Karpas-422 (cell line): Measurements from ENCODE around the gene F2RL3. TPM values are rescaled to one million over a fixed set of nuclear protein-coding genes. Genes with fewer than 3 reads are reported as not detected.

Experiments
- DNase-seq: peaks from one replicate; pipeline ENCODE4 v3.0.0-alpha.2; 2015
- H2AFZ ChIP-seq: fragments of 200-600 bp; sonication (generic); 2 replicates; pipeline ENCODE4 v1.6.1; 2014; ENCODE audit warnings: antibody characterized with exemption, low read length, mixed read lengths
- H3K27ac ChIP-seq: fragments of 200-600 bp; sonication (generic); 2 replicates; pipeline ENCODE4 v1.5.1; 2014; ENCODE audit warnings: mild to moderate bottlenecking, low read length, moderate library complexity
- H3K27me3 ChIP-seq: fragments of 200-600 bp; sonication (generic); 2 replicates; pipeline ENCODE4 v1.6.1; 2014; ENCODE audit warnings: low read length, mixed read lengths
- H3K36me3 ChIP-seq: fragments of 200-600 bp; sonication (generic); 2 replicates; pipeline ENCODE4 v1.6.1; 2014; ENCODE audit warnings: low read length, mixed read lengths; ENCODE audit not compliant: insufficient read depth
- H3K4me1 ChIP-seq: fragments of 200-600 bp; sonication (generic); 2 replicates; pipeline ENCODE4 v1.6.1; 2014; ENCODE audit warnings: mild to moderate bottlenecking, low read length, mixed read lengths
- H3K4me2 ChIP-seq: fragments of 200-600 bp; sonication (generic); 2 replicates; pipeline ENCODE4 v1.6.1; 2014; ENCODE audit warnings: low read length, low read depth, mild to moderate bottlenecking; ENCODE audit not compliant: poor library complexity, severe bottlenecking
- H3K4me3 ChIP-seq: fragments of 200-600 bp; sonication (generic); 2 replicates; pipeline ENCODE4 v1.5.1; 2014; ENCODE audit warnings: mild to moderate bottlenecking, antibody characterized with exemption, low read length, mixed read lengths
- H3K79me2 ChIP-seq: fragments of 200-600 bp; sonication (generic); 2 replicates; pipeline ENCODE4 v1.6.1; 2014; ENCODE audit warnings: mild to moderate bottlenecking, low read length, mixed read lengths
- H3K9ac ChIP-seq: fragments of 200-600 bp; sonication (generic); 2 replicates; pipeline ENCODE4 v1.6.0; 2014; ENCODE audit warnings: low read length
- H3K9me2 ChIP-seq: fragments of 200-600 bp; sonication (generic), shearing (Covaris generic); replicated peaks from 2 replicates; pipeline ENCODE4 v1.6.0; 2014; ENCODE audit warnings: mild to moderate bottlenecking, low read length, moderate library complexity; ENCODE audit not compliant: insufficient read depth
- H3K9me3 ChIP-seq: fragments of 300-700, 200-600 bp; sonication (generic); 2 replicates; pipeline ENCODE4 v1.6.1; 2014; ENCODE audit warnings: low read length, mixed read lengths
- H4K20me1 ChIP-seq: fragments of 200-600 bp; sonication (generic); 2 replicates; pipeline ENCODE4 v1.6.1; 2014; ENCODE audit warnings: mild to moderate bottlenecking, antibody characterized with exemption, low read length, low read depth; ENCODE audit not compliant: insufficient read depth
- total RNA-seq: library from RNA; depleted of rRNA; stranded (reverse); fragments of >200 nt; shearing (Covaris generic); gene quantifications from 2 replicates; pipeline ENCODE4 v1.2.3, GENCODE V29; 2014; ENCODE audit warnings: low replicate concordance

Gene F2RL3
- total RNA-seq, 1 experiment from 2014 or later: not detected

DNA sequence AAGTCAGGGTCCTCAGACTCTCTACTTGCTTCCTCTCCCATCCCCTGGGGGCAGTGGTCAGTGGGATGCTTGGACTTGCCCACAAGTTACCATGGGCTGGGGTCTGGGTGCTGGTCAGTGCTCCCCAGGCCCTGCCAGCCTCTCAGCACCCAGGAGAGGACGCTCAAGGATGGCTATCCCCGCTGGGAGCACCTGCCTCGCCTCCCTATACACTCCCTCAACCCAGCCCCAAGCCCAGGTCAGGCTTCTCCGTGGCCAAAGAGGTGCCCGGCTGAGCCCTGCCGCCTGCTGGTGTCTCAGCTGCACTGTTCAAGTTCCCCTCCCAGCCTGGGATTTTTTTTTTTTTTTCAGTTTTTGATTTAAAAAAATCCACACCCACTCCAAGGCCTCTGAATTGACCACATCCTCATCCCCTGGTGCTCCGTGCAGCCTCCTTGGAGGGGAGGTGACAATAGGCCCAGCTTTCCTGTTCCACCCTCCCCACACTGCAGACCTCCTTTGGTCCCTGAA is 10.8 kb downstream of the F2RL3 start:
- peak; percentile 82 for DNase-seq
- no peaks in the 10 kb centered on the region for H3K27me3 ChIP-seq
- no peaks in the 10 kb centered on the region for H4K20me1 ChIP-seq
- H2AFZ ChIP-seq: no peak overlapping the region
- H3K4me3 ChIP-seq: no peak overlapping the region
- H3K9me2 ChIP-seq: no peaks in the 10 kb centered on the region
- H3K4me1 ChIP-seq: no peaks in the 10 kb centered on the region
- H3K79me2 ChIP-seq: no peaks in the 10 kb centered on the region
- no peak overlapping the region for H3K9ac ChIP-seq
- H3K4me2 ChIP-seq: no peak overlapping the region
- no peaks in the 10 kb centered on the region for H3K9me3 ChIP-seq
- H3K27ac ChIP-seq: no peak overlapping the region
- no peaks in the 10 kb centered on the region for H3K36me3 ChIP-seq

- Histone ChIP-seq H3K9ac (no peak overlapping the region), H3K27ac (no peak overlapping the region)
These were observed 12.8 kb downstream of the F2RL3 start for GRCh38 chr19:16901491-16902175.

DNA sequence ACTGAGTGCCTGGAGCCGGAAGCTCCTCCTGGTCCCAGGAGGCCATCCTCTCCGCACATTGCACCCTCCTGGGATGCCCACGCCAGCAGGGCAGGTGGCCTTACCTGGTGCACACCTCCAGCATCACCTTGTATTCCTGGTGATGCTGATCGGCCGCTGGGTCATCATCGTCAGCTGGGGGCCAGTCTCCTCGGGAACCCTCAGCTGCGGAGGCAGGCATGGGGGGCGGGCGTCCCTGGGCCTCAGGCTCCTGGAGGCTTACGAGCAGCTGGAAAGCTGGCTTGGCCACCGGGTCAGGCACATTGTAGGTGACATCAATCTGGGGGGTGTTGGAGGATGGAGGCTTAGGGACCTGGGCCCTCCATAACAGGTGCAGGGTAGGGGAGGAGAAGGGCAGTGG is 13.7 kb downstream of the F2RL3 start:
- DNase-seq: no peak
- no peaks in the 10 kb centered on the region for H4K20me1 ChIP-seq
- H3K9me3 ChIP-seq: no peaks in the 10 kb centered on the region
- H3K36me3 ChIP-seq: no peaks in the 10 kb centered on the region
- H3K4me2 ChIP-seq: no peak overlapping the region
- H3K27ac ChIP-seq: no peak overlapping the region
- H3K9me2 ChIP-seq: no peaks in the 10 kb centered on the region
- no peaks in the 10 kb centered on the region for H3K27me3 ChIP-seq
- H3K9ac ChIP-seq: no peak overlapping the region
- H2AFZ ChIP-seq: no peak overlapping the region
- H3K4me3 ChIP-seq: no peak overlapping the region
- no peaks in the 10 kb centered on the region for H3K79me2 ChIP-seq
- H3K4me1 ChIP-seq: no peaks in the 10 kb centered on the region

More at GRCh38 chr19:16901491-16902175, 12.8 kb downstream of the F2RL3 start:
- DNase-seq: no peak
- Histone ChIP-seq H4K20me1 (no peaks in the 10 kb centered on the region), H3K79me2 (no peaks in the 10 kb centered on the region), H3K4me2 (no peak overlapping the region), H3K4me3 (no peak overlapping the region), H3K4me1 (no peaks in the 10 kb centered on the region), H3K36me3 (no peaks in the 10 kb centered on the region), H2AFZ (no peak overlapping the region), H3K9me2 (no peaks in the 10 kb centered on the region), H3K9me3 (no peaks in the 10 kb centered on the region), H3K27me3 (no peaks in the 10 kb centered on the region)

- Histone ChIP-seq H3K4me1 (no peaks in the 10 kb centered on the region), H4K20me1 (no peaks in the 10 kb centered on the region), H2AFZ (no peak overlapping the region), H3K27ac (no peak overlapping the region), H3K36me3 (no peaks in the 10 kb centered on the region), H3K9me3 (no peaks in the 10 kb centered on the region), H3K27me3 (no peaks in the 10 kb centered on the region), H3K9ac (no peak overlapping the region), H3K9me2 (no peaks in the 10 kb centered on the region), H3K4me2 (no peak overlapping the region), H3K4me3 (no peak overlapping the region), H3K79me2 (no peaks in the 10 kb centered on the region)
- no peak for DNase-seq
These were observed 14.5 kb downstream of the F2RL3 start for GRCh38 chr19:16903347-16903746.

DNA sequence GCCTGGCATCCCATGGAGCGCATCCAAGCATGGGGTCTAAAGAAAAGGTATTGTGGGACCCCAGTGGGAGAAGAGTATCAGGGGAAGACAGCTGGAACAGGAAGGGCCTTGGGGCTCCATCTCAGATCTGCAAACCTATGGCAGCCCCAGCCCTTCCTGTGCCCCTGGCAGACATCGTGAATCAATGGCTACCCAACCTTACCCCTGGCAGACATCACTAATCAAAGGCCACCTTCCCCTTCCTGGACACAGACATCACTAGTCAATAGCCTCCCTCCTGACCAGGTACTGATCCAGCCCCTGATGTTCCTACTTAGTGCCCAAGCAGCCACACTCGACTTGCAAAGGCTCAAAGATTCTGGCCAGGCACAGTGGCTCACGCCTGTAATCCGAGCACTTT is 15.8 kb downstream of the F2RL3 start:
- Histone ChIP-seq H3K27ac (no peak overlapping the region), H4K20me1 (no peaks in the 10 kb centered on the region), H3K4me1 (no peaks in the 10 kb centered on the region), H3K79me2 (no peaks in the 10 kb centered on the region), H3K4me2 (no peak overlapping the region), H3K36me3 (no peaks in the 10 kb centered on the region), H3K9me2 (no peaks in the 10 kb centered on the region), H3K4me3 (no peak overlapping the region), H3K9me3 (no peaks in the 10 kb centered on the region), H3K27me3 (no peaks in the 10 kb centered on the region), H3K9ac (no peak overlapping the region), H2AFZ (no peak overlapping the region)
- no peak for DNase-seq

DNA sequence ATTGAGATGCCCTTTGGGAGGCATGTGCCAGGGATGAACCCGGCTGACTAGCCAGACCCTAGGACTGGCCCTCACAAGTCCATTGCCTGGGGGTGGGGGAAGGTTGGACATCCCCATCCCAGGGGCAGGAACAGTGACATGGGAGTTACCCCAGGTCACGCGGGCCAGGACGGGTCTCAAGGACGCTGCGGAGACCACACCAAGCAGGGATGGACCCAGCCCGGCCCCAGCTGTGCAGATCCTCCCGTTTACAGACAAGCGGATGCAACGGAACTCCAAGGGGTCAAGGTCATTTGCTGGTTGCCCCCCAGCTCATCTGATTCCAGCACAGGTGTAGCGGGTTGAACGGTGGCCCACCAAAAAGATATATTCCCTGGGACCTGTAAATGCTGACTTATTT is 20.0 kb downstream of the F2RL3 start:
- Histone ChIP-seq H3K9ac (no peak overlapping the region), H3K4me2 (no peak overlapping the region), H3K4me1 (no peaks in the 10 kb centered on the region), H3K36me3 (no peaks in the 10 kb centered on the region), H3K27ac (no peak overlapping the region), H4K20me1 (no peaks in the 10 kb centered on the region), H3K27me3 (0 out of 2 replicates have a peak, but pooled peaks cover 5% of the 10 kb centered on the region), H3K9me3 (peaks cover 9% of the 10 kb centered on the region), H3K9me2 (no peaks in the 10 kb centered on the region), H3K4me3 (no peak overlapping the region), H3K79me2 (no peaks in the 10 kb centered on the region), H2AFZ (no peak overlapping the region)
- DNase-seq: no peak

- Histone ChIP-seq H3K9ac (no peak overlapping the region), H3K4me2 (no peak overlapping the region), H3K36me3 (no peaks in the 10 kb centered on the region), H3K4me3 (no peak overlapping the region), H4K20me1 (no peaks in the 10 kb centered on the region), H3K4me1 (no peaks in the 10 kb centered on the region), H3K27me3 (0 out of 2 replicates have a peak, but pooled peaks cover 5% of the 10 kb centered on the region), H3K79me2 (no peaks in the 10 kb centered on the region), H3K9me2 (no peaks in the 10 kb centered on the region), H2AFZ (no peak overlapping the region), H3K9me3 (peaks cover 9% of the 10 kb centered on the region), H3K27ac (no peak overlapping the region)
- DNase-seq: no peak
These were observed 22.2 kb downstream of the F2RL3 start for GRCh38 chr19:16911046-16911445.

DNA sequence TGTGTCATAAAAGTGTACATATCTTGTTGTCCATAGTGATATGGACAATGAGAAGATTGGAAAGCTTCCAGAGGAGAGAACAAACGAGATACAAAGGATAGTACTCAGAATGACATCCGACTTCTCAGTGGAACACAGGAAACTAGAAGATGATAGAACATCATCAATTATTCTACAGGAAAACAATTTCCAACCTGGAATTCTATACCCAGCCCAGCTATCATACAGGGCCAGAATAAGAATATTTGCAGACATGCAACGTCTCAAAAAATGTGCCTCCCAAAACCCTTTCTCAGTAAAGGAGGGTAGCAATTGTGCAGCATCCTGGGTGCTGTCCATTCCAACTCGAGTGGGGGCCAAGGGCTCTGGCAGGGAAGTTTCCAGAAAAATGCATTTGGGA is 24.0 kb downstream of the F2RL3 start:
- Histone ChIP-seq H4K20me1 (no peaks in the 10 kb centered on the region), H3K9me2 (no peaks in the 10 kb centered on the region), H3K4me1 (no peaks in the 10 kb centered on the region), H3K79me2 (no peaks in the 10 kb centered on the region), H3K27me3 (0 out of 2 replicates have a peak, but pooled peaks cover 5% of the 10 kb centered on the region), H3K4me3 (no peak overlapping the region), H3K9me3 (peaks cover 9% of the 10 kb centered on the region), H3K27ac (no peak overlapping the region), H3K9ac (no peak overlapping the region), H2AFZ (no peak overlapping the region), H3K36me3 (no peaks in the 10 kb centered on the region), H3K4me2 (no peak overlapping the region)
- DNase-seq: no peak
